SK-N-SH (cell line): Measurements from ENCODE around the gene CLK4.

Source experiments
- EP300 ChIP-seq, 2 experiments: IDR thresholded peaks; 2 replicates each; pipeline versions ENCODE4 v1.4.0 to v1.6.1; 2012; ENCODE audit warnings: borderline replicate concordance in 1 of 2, low read depth in 1 of 2, low read length in 1 of 2
- EZH2phosphoT487 ChIP-seq: fragments of 200-600 bp; sonication (generic); IDR thresholded peaks from 2 replicates; pipeline ENCODE4 v1.6.1; 2017; ENCODE audit warnings: low read depth, mixed run types, mild to moderate bottlenecking, antibody characterized with exemption, moderate library complexity, borderline replicate concordance
- NRF1 ChIP-seq: IDR thresholded peaks from 2 replicates; pipeline ENCODE4 v1.6.1; 2012; ENCODE audit warnings: low read depth, mild to moderate bottlenecking, low read length
- POLR2AphosphoS5 ChIP-seq: IDR thresholded peaks from 2 replicates; pipeline ENCODE4 v1.6.1; 2012; ENCODE audit warnings: low read depth, low read length
- RAD21 ChIP-seq: IDR thresholded peaks from 2 replicates; pipeline ENCODE4 v1.6.1; 2012; ENCODE audit warnings: mild to moderate bottlenecking, low read length
- RCOR1 ChIP-seq: fragments of 150-350 bp; IDR thresholded peaks from 2 replicates; pipeline ENCODE4 v1.6.1; 2017; ENCODE audit warnings: antibody characterized with exemption, low read length
- SIN3A ChIP-seq: IDR thresholded peaks from 2 replicates; pipeline ENCODE4 v1.6.1; 2012; ENCODE audit warnings: low read depth, mild to moderate bottlenecking, low read length, moderate library complexity, borderline replicate concordance
- TAF1 ChIP-seq: IDR thresholded peaks from 2 replicates; pipeline ENCODE4 v1.6.1; 2012; ENCODE audit warnings: low read depth, mild to moderate bottlenecking, low read length, moderate library complexity, borderline replicate concordance
- TF ChIP-seq, protein P1 (sequence below): fragments of 200-600 bp; sonication (generic); IDR thresholded peaks from 2 replicates; pipeline ENCODE4 v1.6.1; 2017; ENCODE audit warnings: antibody characterized with exemption, mild to moderate bottlenecking, moderate library complexity
- TF ChIP-seq, protein P2 (sequence below): IDR thresholded peaks from 2 replicates; pipeline ENCODE4 v1.4.0; 2012; ENCODE audit warnings: low read depth, borderline replicate concordance

DNA sequence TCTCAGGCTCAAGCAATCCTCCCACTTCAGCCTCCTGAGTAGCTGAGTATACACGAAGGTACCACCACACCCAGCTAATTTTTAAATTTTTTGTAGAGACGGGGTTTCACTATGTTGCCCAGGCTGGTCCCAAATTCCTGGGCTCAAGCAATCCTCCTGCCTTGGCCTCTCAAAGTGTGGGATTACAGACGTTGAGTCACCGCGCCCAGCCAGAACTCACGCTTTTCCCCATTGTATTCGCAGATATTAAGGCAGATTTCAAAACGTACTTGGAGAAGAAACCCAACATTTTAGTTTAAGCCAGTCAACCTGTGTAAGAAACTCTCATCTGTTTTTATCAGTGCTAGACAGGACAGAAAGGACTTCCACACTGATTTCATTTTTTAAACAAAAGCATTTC lies 63.2 kb downstream of the CLK4 start:
- TF ChIP-seq EZH2phosphoT487 (no peak), RCOR1 (no peak), SIN3A (no peak), NRF1 (no peak), TAF1 (no peak), POLR2AphosphoS5 (no peak), EP300 (IDR thresholded peaks at IDR 0.05; ENCODE audit: borderline replicate concordance in 1 of 2, low read depth in 1 of 2, low read length in 1 of 2) (no peak), RAD21 (no peak)
- TF ChIP-seq, protein P1, sequence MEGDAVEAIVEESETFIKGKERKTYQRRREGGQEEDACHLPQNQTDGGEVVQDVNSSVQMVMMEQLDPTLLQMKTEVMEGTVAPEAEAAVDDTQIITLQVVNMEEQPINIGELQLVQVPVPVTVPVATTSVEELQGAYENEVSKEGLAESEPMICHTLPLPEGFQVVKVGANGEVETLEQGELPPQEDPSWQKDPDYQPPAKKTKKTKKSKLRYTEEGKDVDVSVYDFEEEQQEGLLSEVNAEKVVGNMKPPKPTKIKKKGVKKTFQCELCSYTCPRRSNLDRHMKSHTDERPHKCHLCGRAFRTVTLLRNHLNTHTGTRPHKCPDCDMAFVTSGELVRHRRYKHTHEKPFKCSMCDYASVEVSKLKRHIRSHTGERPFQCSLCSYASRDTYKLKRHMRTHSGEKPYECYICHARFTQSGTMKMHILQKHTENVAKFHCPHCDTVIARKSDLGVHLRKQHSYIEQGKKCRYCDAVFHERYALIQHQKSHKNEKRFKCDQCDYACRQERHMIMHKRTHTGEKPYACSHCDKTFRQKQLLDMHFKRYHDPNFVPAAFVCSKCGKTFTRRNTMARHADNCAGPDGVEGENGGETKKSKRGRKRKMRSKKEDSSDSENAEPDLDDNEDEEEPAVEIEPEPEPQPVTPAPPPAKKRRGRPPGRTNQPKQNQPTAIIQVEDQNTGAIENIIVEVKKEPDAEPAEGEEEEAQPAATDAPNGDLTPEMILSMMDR = no peak
- TF ChIP-seq, protein P2, sequence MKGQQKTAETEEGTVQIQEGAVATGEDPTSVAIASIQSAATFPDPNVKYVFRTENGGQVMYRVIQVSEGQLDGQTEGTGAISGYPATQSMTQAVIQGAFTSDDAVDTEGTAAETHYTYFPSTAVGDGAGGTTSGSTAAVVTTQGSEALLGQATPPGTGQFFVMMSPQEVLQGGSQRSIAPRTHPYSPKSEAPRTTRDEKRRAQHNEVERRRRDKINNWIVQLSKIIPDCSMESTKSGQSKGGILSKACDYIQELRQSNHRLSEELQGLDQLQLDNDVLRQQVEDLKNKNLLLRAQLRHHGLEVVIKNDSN = no peak
